ENCODE data around the gene FUBP1. TPM values are rescaled to one million over a fixed set of nuclear protein-coding genes. Genes with fewer than 3 reads are reported as not detected.
A peak's percentile ranks its signal among the peaks of the same experiment; 100 is the strongest.

FUBP1 gene
- total RNA-seq, 1 donor from 2014 or later, result 288 TPM

DNA sequence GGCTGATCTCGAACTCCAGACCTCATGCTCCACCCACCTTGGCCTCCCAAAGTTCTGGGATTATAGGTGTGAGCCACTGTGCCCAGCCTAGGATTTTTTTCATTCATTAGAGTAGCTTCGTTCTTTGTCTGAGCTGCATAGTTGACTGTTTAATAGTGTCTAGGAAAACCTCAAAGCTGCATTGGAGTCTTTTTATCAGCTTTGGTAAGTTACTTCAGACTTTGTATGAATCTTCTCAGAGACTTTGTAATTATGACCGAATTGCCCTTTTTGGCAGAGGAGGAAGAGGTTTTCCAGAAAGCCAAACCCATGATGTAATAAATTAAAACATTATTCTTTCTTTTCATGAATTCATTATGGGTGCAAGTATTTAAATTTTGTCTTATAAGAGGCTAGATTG, 31.0 kb upstream of the FUBP1 start:
- no peak for DNase-seq (ENCODE audit: low spot score in 2 of 2, unreplicated experiment in 2 of 2)
- H3K27ac Mint-ChIP-seq, result no peak overlapping the region
- TF ChIP-seq, protein P1, sequence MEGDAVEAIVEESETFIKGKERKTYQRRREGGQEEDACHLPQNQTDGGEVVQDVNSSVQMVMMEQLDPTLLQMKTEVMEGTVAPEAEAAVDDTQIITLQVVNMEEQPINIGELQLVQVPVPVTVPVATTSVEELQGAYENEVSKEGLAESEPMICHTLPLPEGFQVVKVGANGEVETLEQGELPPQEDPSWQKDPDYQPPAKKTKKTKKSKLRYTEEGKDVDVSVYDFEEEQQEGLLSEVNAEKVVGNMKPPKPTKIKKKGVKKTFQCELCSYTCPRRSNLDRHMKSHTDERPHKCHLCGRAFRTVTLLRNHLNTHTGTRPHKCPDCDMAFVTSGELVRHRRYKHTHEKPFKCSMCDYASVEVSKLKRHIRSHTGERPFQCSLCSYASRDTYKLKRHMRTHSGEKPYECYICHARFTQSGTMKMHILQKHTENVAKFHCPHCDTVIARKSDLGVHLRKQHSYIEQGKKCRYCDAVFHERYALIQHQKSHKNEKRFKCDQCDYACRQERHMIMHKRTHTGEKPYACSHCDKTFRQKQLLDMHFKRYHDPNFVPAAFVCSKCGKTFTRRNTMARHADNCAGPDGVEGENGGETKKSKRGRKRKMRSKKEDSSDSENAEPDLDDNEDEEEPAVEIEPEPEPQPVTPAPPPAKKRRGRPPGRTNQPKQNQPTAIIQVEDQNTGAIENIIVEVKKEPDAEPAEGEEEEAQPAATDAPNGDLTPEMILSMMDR (IDR thresholded peaks at IDR 0.05; ENCODE audit: unreplicated experiment), result no peak

DNA sequence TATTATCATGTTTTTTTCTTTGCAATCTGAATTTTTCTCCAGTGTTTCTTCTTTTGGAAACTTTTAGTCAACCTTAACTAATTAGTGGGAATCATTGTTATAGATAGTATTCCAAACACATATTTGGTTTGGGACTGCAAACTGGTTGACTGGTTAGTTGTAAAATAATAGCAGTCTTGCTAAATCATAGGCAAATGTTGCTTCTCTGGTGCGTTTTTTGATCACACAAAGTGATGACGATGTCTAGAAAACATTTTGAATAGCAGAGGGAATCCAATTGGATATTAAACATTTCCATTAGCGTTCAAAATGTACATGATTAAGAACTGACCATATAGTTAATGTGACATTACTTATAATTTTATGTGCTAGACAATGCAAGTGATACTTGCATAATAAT, 30.4 kb upstream of the FUBP1 start:
- Mint-ChIP-seq H3K36me3 (peaks cover 7% of the 10 kb centered on the region), H3K27me3 (ENCODE audit: low read depth) (no peaks in the 10 kb centered on the region), H3K9me3 (peaks cover 5% of the 10 kb centered on the region), H3K27ac (no peak overlapping the region), H3K4me3 (no peak overlapping the region), H3K4me1 (peaks cover 22% of the 10 kb centered on the region)
- DNase-seq (ENCODE audit: low spot score in 2 of 2, unreplicated experiment in 2 of 2), result no peak
- TF ChIP-seq, protein P1 (IDR thresholded peaks at IDR 0.05; ENCODE audit: unreplicated experiment), result no peak

More for the DNA sequence above, 31.0 kb upstream of the FUBP1 start:
- Mint-ChIP-seq H3K4me3 (no peak overlapping the region), H3K36me3 (peaks cover 8% of the 10 kb centered on the region), H3K4me1 (peaks cover 22% of the 10 kb centered on the region), H3K27me3 (ENCODE audit: low read depth) (no peaks in the 10 kb centered on the region), H3K9me3 (peaks cover 5% of the 10 kb centered on the region)

DNA sequence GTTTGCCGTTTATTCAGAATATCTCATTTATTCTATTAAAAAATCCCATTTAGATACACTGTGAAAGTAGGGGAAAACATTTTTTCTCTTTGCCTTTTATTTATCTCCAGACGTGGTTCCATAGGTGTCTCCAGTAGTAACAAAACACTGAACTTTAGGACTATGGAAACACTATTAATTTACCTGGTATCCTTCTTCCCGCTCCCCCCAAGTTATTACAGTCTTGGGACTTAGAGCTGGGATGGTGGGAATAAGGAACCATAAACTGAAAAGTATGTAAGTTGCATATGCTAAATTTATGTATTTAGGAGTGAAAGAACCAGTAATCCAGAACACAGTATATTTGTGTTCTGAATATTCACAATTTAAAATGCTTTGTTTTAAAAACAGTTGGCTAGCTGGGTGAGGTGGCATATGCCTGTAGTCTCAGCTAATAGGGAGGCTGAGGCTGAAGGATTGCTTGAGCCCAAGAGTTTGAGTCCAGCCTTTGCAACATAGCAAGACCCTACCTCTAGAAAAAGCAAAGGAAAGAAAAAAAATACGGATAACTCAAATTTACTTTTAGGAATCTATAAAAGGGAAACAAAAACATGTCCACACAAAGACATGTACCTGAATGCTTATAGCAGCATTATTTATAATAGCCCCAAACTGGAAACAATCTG, 28.9 kb upstream of the FUBP1 start:
- H3K4me3 Mint-ChIP-seq, result peak overlapping the region; percentile 42
- H3K27ac Mint-ChIP-seq, result peak overlapping the region; percentile 34
- H3K4me1 Mint-ChIP-seq, result peaks cover 33% of the 10 kb centered on the region
- no peaks in the 10 kb centered on the region for H3K9me3 Mint-ChIP-seq
- TF ChIP-seq, protein P1 (IDR thresholded peaks at IDR 0.05; ENCODE audit: unreplicated experiment), result no peak
- H3K27me3 Mint-ChIP-seq (ENCODE audit: low read depth), result no peaks in the 10 kb centered on the region
- peaks cover under 1% of the 10 kb centered on the region for H3K36me3 Mint-ChIP-seq
- DNase-seq (ENCODE audit: low spot score in 2 of 2, unreplicated experiment in 2 of 2), result no peak

DNA sequence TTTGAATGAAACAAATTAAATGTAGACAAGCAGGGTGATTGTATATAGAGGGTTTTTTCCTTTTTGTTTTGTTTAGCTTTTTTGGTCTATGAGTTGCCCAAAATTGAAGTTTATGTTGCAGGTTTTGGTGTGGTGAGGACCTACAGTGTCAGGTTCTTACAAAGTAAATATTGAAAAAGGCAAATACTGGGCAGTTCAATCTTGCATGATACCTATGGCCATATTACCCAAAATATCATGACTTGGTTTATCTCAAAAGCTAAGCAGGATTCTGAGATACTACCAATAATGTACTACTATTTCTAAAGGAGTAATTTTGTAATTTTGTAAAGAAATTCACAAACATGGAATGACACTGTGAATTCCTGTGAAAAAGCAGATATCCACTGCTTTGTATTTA, 27.6 kb upstream of the FUBP1 start:
- no peak for DNase-seq (ENCODE audit: low spot score in 2 of 2, unreplicated experiment in 2 of 2)
- no peaks in the 10 kb centered on the region for H3K36me3 Mint-ChIP-seq
- no peaks in the 10 kb centered on the region for H3K9me3 Mint-ChIP-seq
- H3K27ac Mint-ChIP-seq, result peak overlapping the region; percentile 96
- TF ChIP-seq, protein P1 (IDR thresholded peaks at IDR 0.05; ENCODE audit: unreplicated experiment), result no peak
- peaks cover 37% of the 10 kb centered on the region for H3K4me1 Mint-ChIP-seq
- no peaks in the 10 kb centered on the region for H3K27me3 Mint-ChIP-seq (ENCODE audit: low read depth)
- H3K4me3 Mint-ChIP-seq, result peak overlapping the region; percentile 82

DNA sequence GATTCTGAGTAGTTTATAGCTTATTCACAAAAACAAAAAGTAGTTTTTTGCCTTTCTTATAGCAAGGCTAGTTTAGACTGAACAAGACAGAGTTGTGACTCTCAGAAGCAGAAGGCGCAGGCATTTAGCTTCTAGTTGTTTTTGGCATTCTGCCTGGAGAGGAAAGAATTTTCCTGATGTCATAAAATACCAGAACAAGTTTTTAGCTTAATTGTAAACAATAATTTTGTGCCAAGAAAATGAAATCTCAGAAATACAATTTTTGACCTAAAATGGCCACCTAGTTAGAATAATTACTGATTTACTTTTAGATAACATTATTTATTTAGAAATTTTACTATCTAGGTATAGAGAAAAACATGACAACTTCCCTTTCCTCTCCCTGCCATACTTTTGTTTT, 26.9 kb upstream of the FUBP1 start:
- Mint-ChIP-seq H3K27ac (peak overlapping the region; percentile 99), H3K4me3 (peak overlapping the region; percentile 82)

More for the DNA sequence above, 26.9 kb upstream of the FUBP1 start:
- Mint-ChIP-seq H3K9me3 (no peaks in the 10 kb centered on the region), H3K27me3 (ENCODE audit: low read depth) (no peaks in the 10 kb centered on the region), H3K4me1 (peaks cover 37% of the 10 kb centered on the region), H3K36me3 (no peaks in the 10 kb centered on the region)
- TF ChIP-seq, protein P1 (IDR thresholded peaks at IDR 0.05; ENCODE audit: unreplicated experiment), result no peak
- no peak for DNase-seq (ENCODE audit: low spot score in 2 of 2, unreplicated experiment in 2 of 2)
